HepG2 (cell line): ENCODE results near the gene MEG3. TPM values are rescaled to one million over a fixed set of nuclear protein-coding genes. Genes with fewer than 3 reads are reported as not detected.

Source experiments
- FLYWCH1 ChIP-seq: sonication (generic); formaldehyde crosslinking; IDR thresholded peaks from 2 replicates; pipeline ENCODE4 v1.8.1; 2023; ENCODE audit warnings: mild to moderate bottlenecking, missing genetic modification reagents
- HES4 ChIP-seq: sonication (generic); formaldehyde crosslinking; IDR thresholded peaks from 2 replicates; pipeline ENCODE4 v1.9.0; 2021; ENCODE audit warnings: mild to moderate bottlenecking, missing genetic modification reagents, borderline replicate concordance
- MAF1 ChIP-seq: sonication (generic); formaldehyde crosslinking; IDR thresholded peaks from 2 replicates; pipeline ENCODE4 v1.5.0; 2020; ENCODE audit warnings: missing genetic modification reagents, borderline replicate concordance
- NR2F6 ChIP-seq, 2 experiments: IDR thresholded peaks; 2 replicates each; pipeline ENCODE4 v1.6.1; 2016; ENCODE audit warnings: antibody characterized with exemption in 1 of 2, mild to moderate bottlenecking in 1 of 2
- POLR2G ChIP-seq: fragments of 200-400 bp; formaldehyde crosslinking; IDR thresholded peaks from 2 replicates; pipeline ENCODE4 v1.6.1; 2018; ENCODE audit warnings: mild to moderate bottlenecking, low read depth, low read length, moderate library complexity
- RCOR2 ChIP-seq: IDR thresholded peaks from 2 replicates; pipeline ENCODE4 v1.6.1; 2016; ENCODE audit warnings: missing biosample characterization, missing genetic modification reagents
- SOX13 ChIP-seq, 3 experiments: fragments of 450-650 bp in 1 of 3; sonication (generic) in 1 of 3; formaldehyde crosslinking in 1 of 3; IDR thresholded peaks in 2 of 3; conservative IDR thresholded peaks in 1 of 3; 2 replicates each; pipeline versions ENCODE4 v1.5.0 to v1.6.1; 2016 to 2020; ENCODE audit warnings: antibody characterized with exemption in 1 of 3, mild to moderate bottlenecking in 1 of 3, missing compliant biosample characterization in 1 of 3, missing genetic modification reagents in 1 of 3, moderate library complexity in 1 of 3
- SP2 ChIP-seq: sonication (generic); formaldehyde crosslinking; IDR thresholded peaks from 2 replicates; pipeline ENCODE4 v1.5.1; 2020; ENCODE audit warnings: mild to moderate bottlenecking, missing genetic modification reagents
- YEATS2 ChIP-seq: sonication (generic); formaldehyde crosslinking; IDR thresholded peaks from 2 replicates; pipeline ENCODE4 v1.4.0; 2020; ENCODE audit warnings: missing genetic modification reagents, borderline replicate concordance
- ZNF12 ChIP-seq: sonication (generic); formaldehyde crosslinking; IDR thresholded peaks from 2 replicates; pipeline ENCODE4 v1.5.0; 2020; ENCODE audit warnings: missing genetic modification reagents
- ZNF383 ChIP-seq: sonication (generic); formaldehyde crosslinking; IDR thresholded peaks from 2 replicates; pipeline ENCODE4 v1.4.0; 2020; ENCODE audit warnings: missing genetic modification reagents, mild to moderate bottlenecking, borderline replicate concordance
- ZNF441 ChIP-seq: sonication (generic); formaldehyde crosslinking; IDR thresholded peaks from 2 replicates; pipeline ENCODE4 v1.7.0; 2021; ENCODE audit warnings: missing genetic modification reagents, borderline replicate concordance
- ZNF550 ChIP-seq: sonication (generic); formaldehyde crosslinking; IDR thresholded peaks from 2 replicates; pipeline ENCODE4 v1.4.0; 2020; ENCODE audit warnings: mild to moderate bottlenecking, missing genetic modification reagents, borderline replicate concordance
- ZNF616 ChIP-seq: sonication (generic); formaldehyde crosslinking; IDR thresholded peaks from 2 replicates; pipeline ENCODE4 v1.5.0; 2020; ENCODE audit warnings: low read depth, mild to moderate bottlenecking, missing genetic modification reagents
- ZNF713 ChIP-seq: sonication (generic); formaldehyde crosslinking; IDR thresholded peaks from 2 replicates; pipeline ENCODE4 v1.4.0; 2020; ENCODE audit warnings: mild to moderate bottlenecking, missing genetic modification reagents
- polyA plus RNA-seq, 8 experiments: library from polyadenylated mRNA; depleted of rRNA in 3 of 8; stranded (reverse) in 7 of 8; unstranded in 1 of 8; fragments of >200 nt; fragmentation: Illumina TruSeq in 4 of 8; extraction: Trizol in 4 of 8; gene quantifications; 2 replicates each; pipeline versions ENCODE4 v1.2.1 to v1.2.3, GENCODE V29; 2011 to 2016; ENCODE audit warnings: low read depth in 4 of 8, missing spikeins in 1 of 8, mixed read lengths in 1 of 8; ENCODE audit not compliant: insufficient read depth in 1 of 8
- total RNA-seq, 5 experiments: library from RNA; depleted of rRNA; stranded (reverse); fragments of >200 nt; fragmentation: Illumina TruSeq; extraction: Trizol; gene quantifications; 2 replicates each; pipeline ENCODE4 v1.2.3, GENCODE V29; 2016; ENCODE audit warnings: low read depth in 1 of 5
- TF ChIP-seq, protein P1 (sequence below): IDR thresholded peaks from 2 replicates; pipeline ENCODE4 v1.6.1; 2016; ENCODE audit warnings: low read depth, missing genetic modification reagents, missing compliant biosample characterization
- TF ChIP-seq, protein P2 (sequence below): sonication (generic); formaldehyde crosslinking; conservative IDR thresholded peaks from 2 replicates; pipeline ENCODE4 v1.4.0; 2020; ENCODE audit warnings: missing genetic modification reagents
- TF ChIP-seq, protein P3 (sequence below): sonication (generic); formaldehyde crosslinking; conservative IDR thresholded peaks from 2 replicates; pipeline ENCODE4 v1.8.0; 2022; ENCODE audit warnings: mild to moderate bottlenecking, moderate library complexity, missing genetic modification reagents
- TF ChIP-seq, protein P4 (sequence below): sonication (generic); formaldehyde crosslinking; IDR thresholded peaks from 2 replicates; pipeline ENCODE4 v1.5.0; 2020; ENCODE audit warnings: missing genetic modification reagents

MEG3 gene
- total and polyA plus RNA-seq, 2 of the 13 experiments (the other 11 are each of a cell fraction or from before 2014, with no cell fraction given), result 0.17 TPM; not detected in 1

DNA sequence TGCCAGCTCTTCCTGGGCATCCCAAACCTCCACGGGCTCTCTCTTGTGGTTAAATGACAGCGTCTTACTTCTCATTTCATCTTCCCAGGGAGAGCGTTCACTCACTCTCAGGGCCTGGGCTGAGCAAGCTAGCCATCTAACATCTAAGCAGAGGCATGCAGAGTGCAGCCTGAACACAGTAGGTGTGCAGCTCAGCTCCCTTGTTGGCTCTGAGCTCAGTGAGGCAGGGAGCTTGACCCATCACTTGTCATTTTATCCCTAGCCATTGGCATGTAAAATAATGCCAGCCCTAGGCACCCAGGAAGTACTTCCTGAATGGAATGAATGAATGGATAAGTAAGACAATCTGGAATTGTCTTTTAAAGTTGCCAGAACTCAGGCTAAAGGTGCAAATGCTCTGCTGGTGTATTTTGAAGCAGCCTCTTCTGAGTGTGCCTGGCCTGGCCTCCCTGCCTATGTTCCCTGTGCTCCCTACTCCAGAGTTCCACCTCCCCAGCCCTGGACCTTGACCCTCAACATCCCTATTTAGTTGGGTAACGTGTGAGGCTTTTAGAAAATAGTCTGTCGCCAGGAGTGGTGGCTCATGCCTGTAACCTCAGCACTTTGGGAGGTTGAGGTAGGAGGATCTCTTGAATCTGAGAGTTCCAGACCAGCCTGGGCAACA is 9.5 kb upstream of the MEG3 start (continued):
- TF ChIP-seq SOX13 (IDR thresholded peaks at IDR 0.05) (no peak), SOX13 (CRISPR knock-in tag; conservative IDR thresholded peaks at IDR 0.05 in 1 of 2, IDR thresholded peaks at IDR 0.05 in 1 of 2) (peak in 1 of 2 experiments; percentile 71; a peak in 2 of 4 replicates), ZNF441 (CRISPR knock-in tag) (peak; percentile 68), MAF1 (CRISPR knock-in tag) (no peak), RCOR2 (CRISPR knock-in tag) (peak; percentile 66; the same call in 1 of the 2 replicates), ZNF550 (CRISPR knock-in tag) (no peak), YEATS2 (peak; percentile 7; the same call in 1 of the 2 replicates), HES4 (CRISPR knock-in tag) (0 out of 2 replicates have a peak, but pooled peaks have one; percentile 45), ZNF713 (CRISPR knock-in tag) (no peak; the same call in 1 of the 2 replicates), FLYWCH1 (CRISPR knock-in tag) (no peak), ZNF12 (CRISPR knock-in tag) (peak; percentile 27; the same call in 1 of the 2 replicates), ZNF616 (CRISPR knock-in tag) (no peak), ZNF383 (CRISPR knock-in tag) (no peak), POLR2G (peak; percentile 58), SP2 (CRISPR knock-in tag) (no peak), NR2F6 (IDR thresholded peaks at IDR 0.05) (peak; percentile 81), NR2F6 (CRISPR knock-in tag; IDR thresholded peaks at IDR 0.05) (peak; percentile 86)
- TF ChIP-seq, protein P1, sequence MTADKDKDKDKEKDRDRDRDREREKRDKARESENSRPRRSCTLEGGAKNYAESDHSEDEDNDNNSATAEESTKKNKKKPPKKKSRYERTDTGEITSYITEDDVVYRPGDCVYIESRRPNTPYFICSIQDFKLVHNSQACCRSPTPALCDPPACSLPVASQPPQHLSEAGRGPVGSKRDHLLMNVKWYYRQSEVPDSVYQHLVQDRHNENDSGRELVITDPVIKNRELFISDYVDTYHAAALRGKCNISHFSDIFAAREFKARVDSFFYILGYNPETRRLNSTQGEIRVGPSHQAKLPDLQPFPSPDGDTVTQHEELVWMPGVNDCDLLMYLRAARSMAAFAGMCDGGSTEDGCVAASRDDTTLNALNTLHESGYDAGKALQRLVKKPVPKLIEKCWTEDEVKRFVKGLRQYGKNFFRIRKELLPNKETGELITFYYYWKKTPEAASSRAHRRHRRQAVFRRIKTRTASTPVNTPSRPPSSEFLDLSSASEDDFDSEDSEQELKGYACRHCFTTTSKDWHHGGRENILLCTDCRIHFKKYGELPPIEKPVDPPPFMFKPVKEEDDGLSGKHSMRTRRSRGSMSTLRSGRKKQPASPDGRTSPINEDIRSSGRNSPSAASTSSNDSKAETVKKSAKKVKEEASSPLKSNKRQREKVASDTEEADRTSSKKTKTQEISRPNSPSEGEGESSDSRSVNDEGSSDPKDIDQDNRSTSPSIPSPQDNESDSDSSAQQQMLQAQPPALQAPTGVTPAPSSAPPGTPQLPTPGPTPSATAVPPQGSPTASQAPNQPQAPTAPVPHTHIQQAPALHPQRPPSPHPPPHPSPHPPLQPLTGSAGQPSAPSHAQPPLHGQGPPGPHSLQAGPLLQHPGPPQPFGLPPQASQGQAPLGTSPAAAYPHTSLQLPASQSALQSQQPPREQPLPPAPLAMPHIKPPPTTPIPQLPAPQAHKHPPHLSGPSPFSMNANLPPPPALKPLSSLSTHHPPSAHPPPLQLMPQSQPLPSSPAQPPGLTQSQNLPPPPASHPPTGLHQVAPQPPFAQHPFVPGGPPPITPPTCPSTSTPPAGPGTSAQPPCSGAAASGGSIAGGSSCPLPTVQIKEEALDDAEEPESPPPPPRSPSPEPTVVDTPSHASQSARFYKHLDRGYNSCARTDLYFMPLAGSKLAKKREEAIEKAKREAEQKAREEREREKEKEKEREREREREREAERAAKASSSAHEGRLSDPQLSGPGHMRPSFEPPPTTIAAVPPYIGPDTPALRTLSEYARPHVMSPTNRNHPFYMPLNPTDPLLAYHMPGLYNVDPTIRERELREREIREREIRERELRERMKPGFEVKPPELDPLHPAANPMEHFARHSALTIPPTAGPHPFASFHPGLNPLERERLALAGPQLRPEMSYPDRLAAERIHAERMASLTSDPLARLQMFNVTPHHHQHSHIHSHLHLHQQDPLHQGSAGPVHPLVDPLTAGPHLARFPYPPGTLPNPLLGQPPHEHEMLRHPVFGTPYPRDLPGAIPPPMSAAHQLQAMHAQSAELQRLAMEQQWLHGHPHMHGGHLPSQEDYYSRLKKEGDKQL, result peak; percentile 83
- TF ChIP-seq, protein P2, sequence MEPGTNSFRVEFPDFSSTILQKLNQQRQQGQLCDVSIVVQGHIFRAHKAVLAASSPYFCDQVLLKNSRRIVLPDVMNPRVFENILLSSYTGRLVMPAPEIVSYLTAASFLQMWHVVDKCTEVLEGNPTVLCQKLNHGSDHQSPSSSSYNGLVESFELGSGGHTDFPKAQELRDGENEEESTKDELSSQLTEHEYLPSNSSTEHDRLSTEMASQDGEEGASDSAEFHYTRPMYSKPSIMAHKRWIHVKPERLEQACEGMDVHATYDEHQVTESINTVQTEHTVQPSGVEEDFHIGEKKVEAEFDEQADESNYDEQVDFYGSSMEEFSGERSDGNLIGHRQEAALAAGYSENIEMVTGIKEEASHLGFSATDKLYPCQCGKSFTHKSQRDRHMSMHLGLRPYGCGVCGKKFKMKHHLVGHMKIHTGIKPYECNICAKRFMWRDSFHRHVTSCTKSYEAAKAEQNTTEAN (CRISPR knock-in tag), result 0 out of 2 replicates have a peak, but pooled peaks have one; percentile 20
- TF ChIP-seq, protein P3, sequence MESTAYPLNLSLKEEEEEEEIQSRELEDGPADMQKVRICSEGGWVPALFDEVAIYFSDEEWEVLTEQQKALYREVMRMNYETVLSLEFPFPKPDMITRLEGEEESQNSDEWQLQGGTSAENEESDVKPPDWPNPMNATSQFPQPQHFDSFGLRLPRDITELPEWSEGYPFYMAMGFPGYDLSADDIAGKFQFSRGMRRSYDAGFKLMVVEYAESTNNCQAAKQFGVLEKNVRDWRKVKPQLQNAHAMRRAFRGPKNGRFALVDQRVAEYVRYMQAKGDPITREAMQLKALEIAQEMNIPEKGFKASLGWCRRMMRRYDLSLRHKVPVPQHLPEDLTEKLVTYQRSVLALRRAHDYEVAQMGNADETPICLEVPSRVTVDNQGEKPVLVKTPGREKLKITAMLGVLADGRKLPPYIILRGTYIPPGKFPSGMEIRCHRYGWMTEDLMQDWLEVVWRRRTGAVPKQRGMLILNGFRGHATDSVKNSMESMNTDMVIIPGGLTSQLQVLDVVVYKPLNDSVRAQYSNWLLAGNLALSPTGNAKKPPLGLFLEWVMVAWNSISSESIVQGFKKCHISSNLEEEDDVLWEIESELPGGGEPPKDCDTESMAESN (CRISPR knock-in tag), result peak; percentile 19; the same call in 1 of the 2 replicates
- TF ChIP-seq, protein P4, sequence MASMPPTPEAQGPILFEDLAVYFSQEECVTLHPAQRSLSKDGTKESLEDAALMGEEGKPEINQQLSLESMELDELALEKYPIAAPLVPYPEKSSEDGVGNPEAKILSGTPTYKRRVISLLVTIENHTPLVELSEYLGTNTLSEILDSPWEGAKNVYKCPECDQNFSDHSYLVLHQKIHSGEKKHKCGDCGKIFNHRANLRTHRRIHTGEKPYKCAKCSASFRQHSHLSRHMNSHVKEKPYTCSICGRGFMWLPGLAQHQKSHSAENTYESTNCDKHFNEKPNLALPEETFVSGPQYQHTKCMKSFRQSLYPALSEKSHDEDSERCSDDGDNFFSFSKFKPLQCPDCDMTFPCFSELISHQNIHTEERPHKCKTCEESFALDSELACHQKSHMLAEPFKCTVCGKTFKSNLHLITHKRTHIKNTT (CRISPR knock-in tag), result no peak
